Right kidney (tissue), 1 donor: ENCODE measurements around the gene AOPEP.
"Not testable (repeated sequence)": the region's sequence is repeated elsewhere in the genome, so short reads cannot be mapped to it uniquely, and the experiment has no call there.

ENCODE experiments used
- DNase-seq: peaks from one replicate; pipeline ENCODE4 v3.0.0-alpha.2; 2016

Gene AOPEP

GRCh38 chr9:94965631-94966030 lies 239.1 kb downstream of the AOPEP start:
- DNase-seq, result not testable (repeated sequence)

GRCh38 chr9:94966046-94966445 lies 239.5 kb downstream of the AOPEP start:
- DNase-seq, result not testable (repeated sequence)

GRCh38 chr9:94967482-94967881 lies 241.0 kb downstream of the AOPEP start:
- DNase-seq, result no peak

- peak; percentile 68 for DNase-seq
These were observed 245.1 kb downstream of the AOPEP start for GRCh38 chr9:94971378-94972131.

- peak; percentile 44 for DNase-seq
These were observed 247.0 kb downstream of the AOPEP start for GRCh38 chr9:94973451-94973941.

GRCh38 chr9:94974154-94974879 lies 247.8 kb downstream of the AOPEP start:
- no peak for DNase-seq

GRCh38 chr9:94975480-94975879 lies 249.0 kb downstream of the AOPEP start:
- DNase-seq, result no peak

- DNase-seq, result no peak
These were observed 249.6 kb downstream of the AOPEP start for GRCh38 chr9:94976077-94976476.

GRCh38 chr9:94977416-94977815 lies 250.9 kb downstream of the AOPEP start:
- DNase-seq, result no peak

- DNase-seq, result peak; percentile 67
These were observed 253.5 kb downstream of the AOPEP start for GRCh38 chr9:94979904-94980507.

- no peak for DNase-seq
These were observed 254.6 kb downstream of the AOPEP start for GRCh38 chr9:94980947-94981722.

GRCh38 chr9:94981723-94982090 lies 255.2 kb downstream of the AOPEP start:
- no peak for DNase-seq

GRCh38 chr9:94982211-94982610 lies 255.7 kb downstream of the AOPEP start:
- DNase-seq, result no peak

- DNase-seq, result peak; percentile 6
These were observed 257.1 kb downstream of the AOPEP start for GRCh38 chr9:94983552-94983951.

GRCh38 chr9:94984891-94985476 lies 258.5 kb downstream of the AOPEP start:
- DNase-seq, result no peak

GRCh38 chr9:94985649-94986048 lies 259.1 kb downstream of the AOPEP start:
- DNase-seq, result no peak

GRCh38 chr9:94987731-94988130 lies 261.2 kb downstream of the AOPEP start:
- DNase-seq, result peak; percentile 0

- no peak for DNase-seq
These were observed 264.5 kb downstream of the AOPEP start for GRCh38 chr9:94990897-94991561.

GRCh38 chr9:94991961-94992907 lies 265.7 kb downstream of the AOPEP start:
- DNase-seq, result no peak

GRCh38 chr9:94993160-94993820 lies 266.8 kb downstream of the AOPEP start:
- DNase-seq, result no peak
